Umbilical cord (tissue), 2 donors: ENCODE data around the gene SIGLEC9. TPM values are rescaled to one million over a fixed set of nuclear protein-coding genes. Genes with fewer than 3 reads are reported as not detected.
"Not testable (repeated sequence)": the region's sequence is repeated elsewhere in the genome, so short reads cannot be mapped to it uniquely, and the experiment has no call there.

Experiments
- DNase-seq: peaks from one replicate; pipeline ENCODE4 v3.0.0-alpha.2; 2015; ENCODE audit warnings: low spot score
- total RNA-seq: library from RNA; depleted of rRNA; stranded (reverse); fragments of >200 nt; gene quantifications from one replicate; pipeline ENCODE4 v1.2.3, GENCODE V29; 2014; ENCODE audit warnings: low replicate concordance; ENCODE audit not compliant: insufficient read depth

SIGLEC9 gene
- total RNA-seq, 1 donor from 2014 or later, result 2.2 TPM

DNA sequence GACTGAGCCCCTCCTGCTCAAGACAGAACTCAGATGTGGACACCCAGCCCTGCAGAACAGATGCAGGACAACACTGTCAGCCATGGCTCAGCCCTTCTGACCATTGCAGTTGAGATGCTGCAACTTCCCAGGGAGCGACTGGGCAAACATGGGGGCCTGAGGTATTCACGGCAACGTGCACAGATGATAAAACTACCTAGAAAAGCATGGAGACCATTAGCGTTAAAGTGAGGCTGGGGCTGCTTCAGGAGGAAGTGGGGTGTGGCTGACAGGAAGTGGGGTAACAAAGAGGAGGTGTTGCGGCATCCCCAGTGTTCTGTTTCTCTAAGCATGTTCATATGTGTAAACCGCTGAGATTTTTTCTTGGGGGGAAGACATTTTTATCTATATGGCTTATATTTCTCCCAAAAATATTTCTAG, 1.3 kb upstream of the SIGLEC9 start:
- no peak for DNase-seq

GRCh38 chr19:51123802-51124201, 904 bp upstream of the SIGLEC9 start:
- DNase-seq, result no peak

GRCh38 chr19:51124216-51124615, 490 bp upstream of the SIGLEC9 start:
- DNase-seq, result no peak

GRCh38 chr19:51125421-51126075, 842 bp downstream of the SIGLEC9 start:
- no peak for DNase-seq

- DNase-seq, result no peak
Observed at GRCh38 chr19:51127032-51127431, 2.3 kb downstream of the SIGLEC9 start.

GRCh38 chr19:51127755-51128154, 3.0 kb downstream of the SIGLEC9 start:
- DNase-seq, result no peak

GRCh38 chr19:51128227-51128626, 3.5 kb downstream of the SIGLEC9 start:
- no peak for DNase-seq

- DNase-seq, result peak; percentile 53
Observed at GRCh38 chr19:51129716-51130115, 5.0 kb downstream of the SIGLEC9 start.

- peak; percentile 83 for DNase-seq
Observed at GRCh38 chr19:51131780-51132680, 7.3 kb downstream of the SIGLEC9 start.

DNA sequence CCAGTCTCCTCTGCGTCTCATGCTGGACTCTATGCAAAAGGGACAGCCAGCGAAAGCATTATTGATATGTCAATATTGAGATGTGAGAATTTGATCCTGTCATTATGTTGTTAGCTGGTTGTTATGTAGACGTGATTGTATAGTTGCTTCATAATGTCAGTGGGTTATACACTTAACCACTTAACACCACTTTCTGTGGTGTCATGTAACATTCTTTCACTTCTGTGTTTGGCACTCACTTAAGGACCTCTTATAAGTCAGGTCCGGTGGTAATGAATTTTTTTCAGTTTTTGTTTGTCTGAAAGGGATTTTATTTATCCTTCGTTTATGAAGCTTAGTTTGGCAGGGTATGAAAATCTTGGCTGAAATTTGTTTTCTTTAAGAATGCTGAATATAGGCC, 10.3 kb downstream of the SIGLEC9 start:
- DNase-seq, result no peak

- DNase-seq, result no peak
Observed at GRCh38 chr19:51135986-51136762, 11.5 kb downstream of the SIGLEC9 start.

GRCh38 chr19:51136851-51137551, 12.3 kb downstream of the SIGLEC9 start:
- peak; percentile 21 for DNase-seq

- no peak for DNase-seq
Observed at GRCh38 chr19:51137792-51138425, 13.2 kb downstream of the SIGLEC9 start.

DNA sequence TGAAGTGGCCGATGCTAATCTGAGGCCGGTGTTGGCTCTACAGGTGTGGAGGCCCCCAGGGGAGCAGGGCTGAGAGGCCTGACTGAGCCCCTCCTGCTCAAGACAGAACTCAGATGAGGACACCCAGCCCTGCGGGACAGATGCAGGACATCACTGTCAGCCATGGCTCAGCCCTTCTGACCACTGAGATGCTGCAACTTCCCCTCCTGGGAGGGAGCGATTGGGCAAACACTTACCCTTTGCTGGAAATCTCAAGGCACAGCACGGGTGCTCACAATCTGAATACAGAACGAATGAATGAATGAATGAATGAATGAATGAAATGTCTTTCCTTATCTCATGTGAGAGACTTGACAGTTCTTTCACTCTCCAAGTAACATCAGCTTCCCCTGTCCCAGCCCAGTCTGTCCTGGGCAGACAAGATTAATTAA, 13.9 kb downstream of the SIGLEC9 start:
- DNase-seq, result no peak

- DNase-seq, result peak; percentile 16
Observed at GRCh38 chr19:51139299-51140014, 14.8 kb downstream of the SIGLEC9 start.

GRCh38 chr19:51140441-51140840, 15.7 kb downstream of the SIGLEC9 start:
- no peak for DNase-seq

DNA sequence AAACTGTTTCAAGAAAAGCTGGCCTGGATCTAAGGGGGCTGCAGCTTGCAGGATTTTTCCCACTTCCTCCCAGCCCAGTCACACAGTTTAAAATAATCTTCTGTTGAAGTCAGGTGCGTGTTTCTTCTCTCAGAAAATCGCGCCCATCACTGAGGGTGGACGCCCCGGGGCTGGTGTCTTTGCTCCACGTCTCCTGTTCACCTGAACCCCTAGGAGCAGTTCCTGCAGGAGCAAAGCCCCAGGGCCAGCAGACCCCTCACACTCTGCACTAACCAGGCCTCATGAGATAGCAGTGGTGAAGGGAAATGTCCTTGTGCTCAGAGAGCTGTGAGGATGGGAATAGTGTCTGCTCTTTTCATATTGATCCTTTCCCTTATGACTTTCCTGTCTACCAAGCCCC, 16.5 kb downstream of the SIGLEC9 start:
- no peak for DNase-seq

DNA sequence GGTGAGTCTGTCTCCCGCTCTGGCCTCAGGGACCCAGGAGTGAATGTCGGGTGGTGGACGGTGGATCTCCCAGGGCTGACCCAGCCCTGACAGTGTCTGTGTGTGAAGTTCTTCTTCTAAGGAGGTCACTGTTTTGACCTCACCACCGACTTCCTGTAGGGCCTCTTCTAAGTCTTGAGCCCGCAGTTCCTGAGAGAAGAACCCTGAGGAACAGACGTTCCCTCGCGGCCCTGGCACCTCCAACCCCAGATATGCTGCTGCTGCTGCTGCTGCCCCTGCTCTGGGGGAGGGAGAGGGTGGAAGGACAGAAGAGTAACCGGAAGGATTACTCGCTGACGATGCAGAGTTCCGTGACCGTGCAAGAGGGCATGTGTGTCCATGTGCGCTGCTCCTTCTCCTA, 17.4 kb downstream of the SIGLEC9 start, which contains the start of gene SIGLEC7:
SIGLEC7 (plus strand) TSS at position 183 of the 400 bp plus-strand sequence; CDS start at position 252, 69 bp downstream.
- DNase-seq, result peak; percentile 19

- not testable (repeated sequence) for DNase-seq
Observed at GRCh38 chr19:51142809-51143475, 18.2 kb downstream of the SIGLEC9 start.

DNA sequence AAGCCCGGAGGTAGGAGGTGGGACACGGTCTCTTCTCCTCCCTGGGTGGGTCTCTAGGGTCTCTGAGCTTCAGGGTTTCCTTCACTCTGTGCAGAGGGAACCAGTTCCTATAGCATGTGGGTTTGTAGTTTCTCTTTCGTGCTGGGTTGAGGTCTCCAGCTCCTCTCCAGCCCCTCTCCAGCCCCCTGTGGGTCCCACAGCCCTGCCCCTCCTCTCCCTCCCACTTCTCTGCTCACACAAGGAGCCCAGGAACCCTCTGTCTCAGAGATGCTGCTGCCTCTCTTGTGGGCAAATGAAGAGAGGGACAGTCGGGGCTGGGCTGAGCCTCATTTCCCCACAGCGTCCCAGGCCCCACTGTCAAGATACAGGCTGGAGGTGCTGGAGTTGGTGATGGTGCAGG, 18.8 kb downstream of the SIGLEC9 start:
- no peak for DNase-seq
